Ascending aorta (tissue), 2 donors: Measurements from ENCODE around the gene CCN6. TPM values are rescaled to one million over a fixed set of nuclear protein-coding genes. Genes with fewer than 3 reads are reported as not detected.
"Not testable (repeated sequence)": the region's sequence is repeated elsewhere in the genome, so short reads cannot be mapped to it uniquely, and the experiment has no call there.

ENCODE experiments used
- DNase-seq, 2 donors: peaks; one replicate each; pipeline ENCODE4 v3.0.0-alpha.2; 2019; ENCODE audit warnings: low spot score in 2 of 2
- H3K27ac ChIP-seq, 2 donors: fragments of 200-600 bp; sonication (generic); one replicate each; pipeline ENCODE4 v1.5.1; 2016 to 2017; ENCODE audit warnings: mild to moderate bottlenecking in 1 of 2
- H3K27me3 ChIP-seq: fragments of 200-600 bp; sonication (generic); one replicate; pipeline ENCODE4 v1.5.1; 2017
- H3K36me3 ChIP-seq, 2 donors: fragments of 200-600 bp; sonication (generic); one replicate each; pipeline ENCODE4 v1.5.1; 2016
- H3K4me1 ChIP-seq, 2 donors: fragments of 200-600 bp; sonication (generic); one replicate each; pipeline ENCODE4 v1.5.1; 2016 to 2017; ENCODE audit warnings: mild to moderate bottlenecking in 1 of 2
- H3K4me3 ChIP-seq, 2 donors: fragments of 200-600 bp; sonication (generic); one replicate each; pipeline ENCODE4 v1.5.1; 2016 to 2017; ENCODE audit warnings: mild to moderate bottlenecking in 1 of 2
- H3K9me3 ChIP-seq, 2 donors: fragments of 200-600 bp; sonication (generic); one replicate each; pipeline ENCODE4 v1.5.1; 2016
- intact Hi-C: fragments of 100-400 bp; cut with DNase I; formaldehyde crosslinking; loops from one replicate; pipeline ENCODE4 v1.15.1; 2023
- total RNA-seq: library from RNA; depleted of rRNA; stranded (reverse); fragments of >200 nt; gene quantifications from one replicate; pipeline ENCODE4 v1.1.0, GENCODE V29; 2016
- TF ChIP-seq, protein P1 (sequence below), 3 experiments: fragments of 200-600 bp in 2 of 3; fragments of 450-650 bp in 1 of 3; sonication (generic) in 2 of 3; IDR thresholded peaks; one replicate each; pipeline ENCODE4 v1.5.1; 2016 to 2019; ENCODE audit warnings: antibody characterized with exemption in 3 of 3, mild to moderate bottlenecking in 1 of 3, moderate library complexity in 1 of 3

The CCN6 gene
- total RNA-seq, 1 donor from 2014 or later, result not detected

GRCh38 chr6:112087916-112088315, 34.0 kb downstream of the CCN6 start:
- DNase-seq, result no peak
- H3K36me3 ChIP-seq, result no peaks in the 10 kb centered on the region
- peak overlapping the region; percentile 71 to 91 for H3K4me3 ChIP-seq
- TF ChIP-seq, protein P1, sequence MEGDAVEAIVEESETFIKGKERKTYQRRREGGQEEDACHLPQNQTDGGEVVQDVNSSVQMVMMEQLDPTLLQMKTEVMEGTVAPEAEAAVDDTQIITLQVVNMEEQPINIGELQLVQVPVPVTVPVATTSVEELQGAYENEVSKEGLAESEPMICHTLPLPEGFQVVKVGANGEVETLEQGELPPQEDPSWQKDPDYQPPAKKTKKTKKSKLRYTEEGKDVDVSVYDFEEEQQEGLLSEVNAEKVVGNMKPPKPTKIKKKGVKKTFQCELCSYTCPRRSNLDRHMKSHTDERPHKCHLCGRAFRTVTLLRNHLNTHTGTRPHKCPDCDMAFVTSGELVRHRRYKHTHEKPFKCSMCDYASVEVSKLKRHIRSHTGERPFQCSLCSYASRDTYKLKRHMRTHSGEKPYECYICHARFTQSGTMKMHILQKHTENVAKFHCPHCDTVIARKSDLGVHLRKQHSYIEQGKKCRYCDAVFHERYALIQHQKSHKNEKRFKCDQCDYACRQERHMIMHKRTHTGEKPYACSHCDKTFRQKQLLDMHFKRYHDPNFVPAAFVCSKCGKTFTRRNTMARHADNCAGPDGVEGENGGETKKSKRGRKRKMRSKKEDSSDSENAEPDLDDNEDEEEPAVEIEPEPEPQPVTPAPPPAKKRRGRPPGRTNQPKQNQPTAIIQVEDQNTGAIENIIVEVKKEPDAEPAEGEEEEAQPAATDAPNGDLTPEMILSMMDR (IDR thresholded peaks at IDR 0.05), result no peak
- peaks cover 0 to 2% of the 10 kb centered on the region in 2 donors for H3K4me1 ChIP-seq
- intact Hi-C loops, result loop anchor here (5.0 kb wide), 1 partner anchor 224 kb away; no protein-coding TSS in a partner anchor
- no peaks in the 10 kb centered on the region for H3K27me3 ChIP-seq
- H3K9me3 ChIP-seq, result no peaks in the 10 kb centered on the region
- H3K27ac ChIP-seq, result peak overlapping the region; percentile 73 to 76

DNA sequence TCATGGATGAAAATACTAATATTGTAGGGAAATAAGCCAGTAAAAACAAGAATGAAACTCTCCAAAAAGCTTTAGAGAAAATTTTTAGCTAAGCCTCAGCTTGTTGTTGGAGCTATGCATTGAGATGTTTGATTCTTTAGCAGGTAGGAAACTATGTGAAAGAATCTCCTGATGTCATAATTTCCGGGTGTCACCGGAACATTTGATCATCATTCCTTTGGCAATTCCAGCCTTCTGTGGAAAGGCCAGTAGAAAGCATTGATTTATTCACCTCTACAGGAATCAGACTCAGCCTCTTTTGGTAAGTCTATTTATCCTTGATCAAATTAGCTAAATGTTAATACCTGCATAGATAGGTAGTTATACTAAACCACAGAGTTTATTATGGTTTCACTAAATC, 43.0 kb downstream of the CCN6 start:
- no peak for DNase-seq
- H3K36me3 ChIP-seq, result peaks cover 2 to 13% of the 10 kb centered on the region in 2 donors
- no peak overlapping the region for H3K4me3 ChIP-seq
- H3K4me1 ChIP-seq, result no peaks in the 10 kb centered on the region
- TF ChIP-seq, protein P1 (IDR thresholded peaks at IDR 0.05), result no peak
- no peak overlapping the region for H3K27ac ChIP-seq
- intact Hi-C loops, result no loop called here
- no peaks in the 10 kb centered on the region for H3K9me3 ChIP-seq
- H3K27me3 ChIP-seq, result no peaks in the 10 kb centered on the region

- H3K27ac ChIP-seq, result no peak overlapping the region
- TF ChIP-seq, protein P1 (IDR thresholded peaks at IDR 0.05), result no peak
- H3K4me3 ChIP-seq, result no peak overlapping the region
- H3K36me3 ChIP-seq, result peaks cover 2 to 20% of the 10 kb centered on the region in 2 donors
- intact Hi-C loops, result no loop called here
- DNase-seq, result no peak
- no peaks in the 10 kb centered on the region for H3K4me1 ChIP-seq
- H3K9me3 ChIP-seq, result no peaks in the 10 kb centered on the region
- H3K27me3 ChIP-seq, result no peaks in the 10 kb centered on the region
Measured at GRCh38 chr6:112100561-112100960, 46.7 kb downstream of the CCN6 start.

DNA sequence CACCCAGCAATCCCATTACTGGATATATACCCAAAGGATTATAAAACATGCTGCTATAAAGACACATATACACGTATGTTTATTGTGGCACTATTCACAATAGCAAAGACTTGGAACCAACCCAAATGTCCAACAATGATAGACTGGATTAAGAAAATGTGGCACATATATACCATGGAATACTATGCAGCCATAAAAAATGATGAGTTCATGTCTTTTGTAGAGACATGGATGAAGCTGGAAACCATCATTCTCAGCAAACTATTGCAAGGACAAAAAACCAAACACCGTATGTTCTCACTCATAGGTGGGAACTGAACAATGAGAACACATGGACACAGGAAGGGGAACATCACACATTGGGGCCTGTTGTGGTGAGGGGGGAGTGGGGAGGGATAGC, 52.1 kb downstream of the CCN6 start:
- H3K27ac ChIP-seq, H3K4me3 ChIP-seq, H3K4me1 ChIP-seq, H3K9me3 ChIP-seq, intact Hi-C loops, H3K27me3 ChIP-seq, DNase-seq: not testable (repeated sequence)
- H3K36me3 ChIP-seq, result peaks cover 3 to 14% of the 10 kb centered on the region in 2 donors

DNA sequence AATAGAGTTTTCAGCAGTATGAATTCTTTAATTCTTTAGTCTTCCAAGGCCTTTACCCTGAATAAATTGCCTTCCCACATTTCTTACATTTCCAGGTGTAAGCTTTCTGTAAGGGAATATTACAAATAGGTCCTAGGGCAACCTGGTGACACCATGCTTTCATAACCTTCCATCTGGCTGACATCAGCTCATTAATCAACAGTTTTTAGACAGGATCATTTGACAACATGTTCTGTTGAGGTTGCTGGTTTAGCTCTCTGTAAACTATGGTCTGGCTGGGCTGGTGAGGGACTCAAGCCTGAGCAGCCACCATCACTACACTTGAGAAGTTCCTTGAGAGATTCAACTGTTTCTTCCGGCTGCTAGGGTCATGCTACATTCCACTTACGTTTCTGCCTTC, 52.7 kb downstream of the CCN6 start:
- Histone ChIP-seq H3K4me3 (no peak overlapping the region), H3K4me1 (no peaks in the 10 kb centered on the region), H3K27me3 (no peaks in the 10 kb centered on the region), H3K36me3 (peaks cover 3 to 8% of the 10 kb centered on the region in 2 donors), H3K9me3 (no peaks in the 10 kb centered on the region), H3K27ac (no peak overlapping the region)
- no peak for DNase-seq
- TF ChIP-seq, protein P1 (IDR thresholded peaks at IDR 0.05), result no peak
- intact Hi-C loops, result no loop called here

- Histone ChIP-seq H3K4me3 (no peak overlapping the region), H3K27me3 (no peaks in the 10 kb centered on the region), H3K27ac (no peak overlapping the region), H3K4me1 (no peaks in the 10 kb centered on the region), H3K9me3 (no peaks in the 10 kb centered on the region), H3K36me3 (peaks cover 0 to 6% of the 10 kb centered on the region in 2 donors)
- intact Hi-C loops, result no loop called here
- DNase-seq, result no peak
- TF ChIP-seq, protein P1 (IDR thresholded peaks at IDR 0.05), result no peak
Measured at GRCh38 chr6:112109262-112109661, 55.4 kb downstream of the CCN6 start.
